HepG2 (cell line): ENCODE measurements around the gene ANKZF1. TPM values are rescaled to one million over a fixed set of nuclear protein-coding genes. Genes with fewer than 3 reads are reported as not detected.

Source experiments
- ATAC-seq: fragments of 200-7000 bp; cut with Tn5 transposase; 3 replicates; pipeline ENCODE4 v1.9.1; 2020; ENCODE audit warnings: mild to moderate bottlenecking, moderate library complexity
- Bru-seq: library from RNA; stranded (reverse); fragments of 400-500 nt; gene quantifications from one replicate; lab custom pipeline; 2021; lab: Mats Ljungman, UMichigan
- BruChase-seq, 2 experiments: library from RNA; stranded (reverse); fragments of 400-500 nt; gene quantifications; one replicate each; lab custom pipeline; 2021; lab: Mats Ljungman, UMichigan
- BruUV-seq: library from RNA; stranded (reverse); fragments of 400-500 nt; replicated peaks from 2 replicates; lab custom pipeline; 2021; lab: Mats Ljungman, UMichigan
- CTCF ChIA-PET: fragments of 300-600 bp; formaldehyde crosslinking; extraction: SDS; loops from one replicate; lab custom pipeline; 2021; ENCODE audit warnings: low total read pairs, inconsistent platforms, low intra/inter-chr PET ratio; lab: Yijun Ruan, JAX
- POLR2A ChIA-PET: fragments of 350-600 bp; sonication (Branson Sonifier 250); formaldehyde crosslinking; loops from one replicate; lab custom pipeline; 2020; ENCODE audit warnings: antibody characterized with exemption, inconsistent platforms; lab: Yijun Ruan, JAX
- DNase-seq: peaks from one replicate; pipeline ENCODE4 v3.0.0-alpha.2; 2015; ENCODE audit warnings: low spot score
- FAIRE-seq: peaks from 3 replicates; lab custom pipeline; 2011; peaks lifted over from hg19 to GRCh38; lab: Jason Lieb, UNC
- H2AFZ ChIP-seq: one replicate; pipeline ENCODE4 v1.6.1; 2011; ENCODE audit warnings: low read length, inconsistent platforms
- H3K27ac ChIP-seq: fragments of 300-600 bp; 3 replicates; pipeline ENCODE4 v1.8.0; 2011; ENCODE audit warnings: mixed run types, mild to moderate bottlenecking, mixed read lengths, low read length, inconsistent platforms; ENCODE audit not compliant: insufficient read depth; ENCODE audit errors: extremely low read length
- H3K27me3 ChIP-seq, 2 experiments: fragments of 200-600 bp in 1 of 2; 2 replicates in 1 of 2; 3 replicates in 1 of 2; pipeline versions ENCODE4 v1.6.0 to v1.8.0; 2011; ENCODE audit warnings: low read length in 2 of 2, mild to moderate bottlenecking in 2 of 2, moderate library complexity in 2 of 2, inconsistent platforms in 1 of 2; ENCODE audit not compliant: insufficient read depth in 2 of 2, control insufficient read depth in 1 of 2
- H3K36me3 ChIP-seq, 2 experiments: fragments of 200-600 bp in 1 of 2; replicated peaks in 1 of 2; 2 replicates in 1 of 2; 3 replicates in 1 of 2; pipeline versions ENCODE4 v1.5.1 to v1.8.0; 2011; ENCODE audit warnings: low read length in 2 of 2, inconsistent platforms in 1 of 2; ENCODE audit not compliant: insufficient read depth in 2 of 2, control insufficient read depth in 1 of 2
- H3K4me1 ChIP-seq: 2 replicates; pipeline ENCODE4 v1.5.1; 2012; ENCODE audit warnings: low read length, inconsistent platforms; ENCODE audit not compliant: insufficient read depth
- H3K4me2 ChIP-seq: 2 replicates; pipeline ENCODE4 v1.6.0; 2011; ENCODE audit warnings: low read depth, low read length, inconsistent platforms
- H3K4me3 ChIP-seq, 3 experiments: fragments of 200-600 bp in 1 of 3; sonication (generic), shearing (Covaris generic) in 1 of 3; replicated peaks in 1 of 3; 2 replicates each; pipeline ENCODE4 v1.5.1; 2011 to 2016; ENCODE audit warnings: low read length in 3 of 3, inconsistent platforms in 2 of 3, low read depth in 2 of 3, mild to moderate bottlenecking in 2 of 3, control low read depth in 1 of 3, mixed read lengths in 1 of 3; ENCODE audit not compliant: insufficient read depth in 1 of 3
- H3K79me2 ChIP-seq: one replicate; pipeline ENCODE4 v1.6.1; 2011; ENCODE audit warnings: low read length, inconsistent platforms; ENCODE audit not compliant: insufficient read depth
- H3K9ac ChIP-seq: 2 replicates; pipeline ENCODE4 v1.6.0; 2011; ENCODE audit warnings: mild to moderate bottlenecking, low read depth, low read length, inconsistent platforms; ENCODE audit not compliant: insufficient read depth
- H3K9me3 ChIP-seq: 2 replicates; pipeline ENCODE4 v1.5.1; 2012; ENCODE audit warnings: mild to moderate bottlenecking, low read length
- H4K20me1 ChIP-seq: 2 replicates; pipeline ENCODE4 v1.6.0; 2011; ENCODE audit warnings: inconsistent platforms, mild to moderate bottlenecking, low read length, moderate library complexity; ENCODE audit not compliant: insufficient read depth
- DZIP1 ChIP-seq: sonication (generic); formaldehyde crosslinking; IDR thresholded peaks from 2 replicates; pipeline ENCODE4 v1.5.0; 2020; ENCODE audit warnings: mild to moderate bottlenecking, missing genetic modification reagents
- NFKBIZ ChIP-seq: IDR thresholded peaks from 2 replicates; pipeline ENCODE4 v1.6.1; 2018; ENCODE audit warnings: missing genetic modification reagents, missing compliant biosample characterization
- SOX5 ChIP-seq: IDR thresholded peaks from 2 replicates; pipeline ENCODE4 v1.6.1; 2016; ENCODE audit warnings: borderline replicate concordance
- STAT6 ChIP-seq: sonication (generic); formaldehyde crosslinking; IDR thresholded peaks from 2 replicates; pipeline ENCODE4 v1.4.0; 2020; ENCODE audit warnings: missing genetic modification reagents, mild to moderate bottlenecking, borderline replicate concordance
- ZNF12 ChIP-seq: sonication (generic); formaldehyde crosslinking; IDR thresholded peaks from 2 replicates; pipeline ENCODE4 v1.5.0; 2020; ENCODE audit warnings: missing genetic modification reagents
- ZNF230 ChIP-seq: sonication (generic); formaldehyde crosslinking; IDR thresholded peaks from 2 replicates; pipeline ENCODE4 v1.4.0; 2020; ENCODE audit warnings: mild to moderate bottlenecking, missing genetic modification reagents
- ZNF354B ChIP-seq: sonication (generic); formaldehyde crosslinking; IDR thresholded peaks from 2 replicates; pipeline ENCODE4 v1.8.0; 2022; ENCODE audit warnings: mild to moderate bottlenecking, missing genetic modification reagents
- ZXDC ChIP-seq: sonication (generic); formaldehyde crosslinking; IDR thresholded peaks from 2 replicates; pipeline ENCODE4 v1.5.0; 2020; ENCODE audit warnings: mild to moderate bottlenecking, missing genetic modification reagents
- WGBS: methylation state at CpG from one replicate; pipeline ENCODE4 v1.1.6; 2017; ENCODE audit warnings: low lambda C conversion rate; 5-methylcytosine and 5-hydroxymethylcytosine counted together
- in situ Hi-C: cut with HindIII; loops from 2 replicates; pipeline ENCODE4 v1.10.0; 2017; ENCODE audit warnings: low pct_unique_long_range_greater_than_20kb; ENCODE audit not compliant: extremely low pct_ligation_motif_present
- intact Hi-C: fragments of 100-400 bp; cut with micrococcal nuclease; formaldehyde crosslinking; loops from one replicate; pipeline ENCODE4 v1.10.0; 2022; ENCODE audit not compliant: unreplicated experiment
- long read RNA-seq, 2 experiments: library from RNA in 1 of 2; library from polyadenylated mRNA in 1 of 2; stranded (forward) in 1 of 2; unstranded in 1 of 2; transcript quantifications; one replicate each; pipeline ENCODE4 v2.0.0, GENCODE V29; 2019 to 2022
- polyA minus RNA-seq, 3 experiments: library from RNA; depleted of rRNA, polyadenylated mRNA; stranded (reverse); fragments of >200 nt; gene quantifications; 2 replicates each; pipeline ENCODE4 v1.2.3, GENCODE V29; 2011; ENCODE audit warnings: low replicate concordance in 1 of 3
- polyA plus RNA-seq, 8 experiments: library from polyadenylated mRNA; depleted of rRNA in 3 of 8; stranded (reverse) in 7 of 8; unstranded in 1 of 8; fragments of >200 nt; fragmentation: Illumina TruSeq in 4 of 8; extraction: Trizol in 4 of 8; gene quantifications; 2 replicates each; pipeline versions ENCODE4 v1.2.1 to v1.2.3, GENCODE V29; 2011 to 2016; ENCODE audit warnings: low read depth in 4 of 8, missing spikeins in 1 of 8, mixed read lengths in 1 of 8; ENCODE audit not compliant: insufficient read depth in 1 of 8
- total RNA-seq, 5 experiments: library from RNA; depleted of rRNA; stranded (reverse); fragments of >200 nt; fragmentation: Illumina TruSeq; extraction: Trizol; gene quantifications; 2 replicates each; pipeline ENCODE4 v1.2.3, GENCODE V29; 2016; ENCODE audit warnings: low read depth in 1 of 5

ANKZF1 gene
- total RNA-seq (2016; rRNA removed; fragmentation: Illumina TruSeq; extraction: Trizol) (14.6 and 25.3 TPM in 2 replicates), polyA plus RNA-seq (2011; rRNA removed) (128 and 131 TPM in 2 replicates), polyA minus RNA-seq (2011; rRNA and poly(A)+ RNA removed; ENCODE audit: low replicate concordance) (27.1 and 66.1 TPM in 2 replicates), Bru-seq, nascent RNA (percentile 88 among the genes with signal in this experiment), BruChase-seq, experiment 1, labeled RNA remaining after a 6-hour chase (percentile 96 among the genes with signal in this experiment), BruChase-seq, experiment 2, labeled RNA remaining after a 2-hour chase (percentile 92 among the genes with signal in this experiment)
- 7.2 and 11.5 TPM in 2 replicates for total RNA-seq (2016; cell fraction: cytosol; rRNA removed; fragmentation: Illumina TruSeq; extraction: Trizol; ENCODE audit: low read depth)
- 15.1 and 28.1 TPM in 2 replicates for total RNA-seq (2016; cell fraction: insoluble cytoplasmic fraction; rRNA removed; fragmentation: Illumina TruSeq; extraction: Trizol)
- 9.6 and 9.7 TPM in 2 replicates for total RNA-seq (2016; cell fraction: membrane; rRNA removed; fragmentation: Illumina TruSeq; extraction: Trizol)
- 35.5 and 43.3 TPM in 2 replicates for total RNA-seq (2016; cell fraction: nucleus; rRNA removed; fragmentation: Illumina TruSeq; extraction: Trizol)
- polyA plus RNA-seq (2011; cell fraction: cytosol; rRNA removed) = 31.4 and 41.4 TPM in 2 replicates
- polyA plus RNA-seq (2011; cell fraction: nucleus; rRNA removed) = 741 and 801 TPM in 2 replicates
- polyA plus RNA-seq (2012) = 97.7 and 105 TPM in 2 replicates
- polyA plus RNA-seq (2016; cell fraction: cytosol; fragmentation: Illumina TruSeq; extraction: Trizol; ENCODE audit: low read depth) = 1.9 and 2.1 TPM in 2 replicates
- polyA plus RNA-seq (2016; cell fraction: insoluble cytoplasmic fraction; fragmentation: Illumina TruSeq; extraction: Trizol; ENCODE audit: low read depth) = 12.2 and 12.4 TPM in 2 replicates
- 3.0 and 3.3 TPM in 2 replicates for polyA plus RNA-seq (2016; cell fraction: membrane; fragmentation: Illumina TruSeq; extraction: Trizol; ENCODE audit: low read depth)
- polyA plus RNA-seq (2016; cell fraction: nucleus; fragmentation: Illumina TruSeq; extraction: Trizol; ENCODE audit: insufficient read depth, low read depth) = 74.4 and 78.7 TPM in 2 replicates
- 26.1 and 28.4 TPM in 2 replicates for polyA minus RNA-seq (2011; cell fraction: cytosol; rRNA and poly(A)+ RNA removed)
- 218 and 249 TPM in 2 replicates for polyA minus RNA-seq (2011; cell fraction: nucleus; rRNA and poly(A)+ RNA removed)
- long read RNA-seq, experiment 1, transcript ANKZF1-201 (14 exons, 2,579 nt) = major isoform, 8 of 20 reads
- long read RNA-seq, experiment 1, partial matches to known transcripts = 8 of 20 reads
- long read RNA-seq, experiment 1, other reads (novel, unspliced or antisense) = 1 of 20 reads
- long read RNA-seq, experiment 2, partial matches to known transcripts = 18 of 53 reads
- long read RNA-seq, experiment 2, other reads (novel, unspliced or antisense) = 35 of 53 reads

GRCh38 chr2:219229305-219230058, at the start of gene ANKZF1, which contains the start of gene ATG9A:
Gene ANKZF1, plus strand, starts transcription at chr2:219229806. Its CDS starts 452 bp downstream, at chr2:219230258.
Gene ATG9A, minus strand, starts transcription at chr2:219229636. Its CDS starts 1,612 bp downstream, at chr2:219228024.
- H3K9me3 ChIP-seq = no peaks in the 10 kb centered on the region
- WGBS = under 1% methylated on average over 49 of the region's 80 CpGs
- H3K36me3 ChIP-seq = peaks cover 31 to 55% of the 10 kb centered on the region in 2 experiments
- FAIRE-seq (peak; percentile 96), DNase-seq (peak; percentile 99), ATAC-seq (peak; percentile 94)
- in situ Hi-C loops = no loop called here
- H3K4me2 ChIP-seq = peak within 1 kb of the TSS; percentile 91
- no peaks in the 10 kb centered on the region; a peak in 1 of 5 replicates for H3K27me3 ChIP-seq
- peak within 1 kb of the TSS; percentile 81 for H3K27ac ChIP-seq
- no peak within 1 kb of the TSS for H2AFZ ChIP-seq
- H3K4me1 ChIP-seq = peaks cover 39% of the 10 kb centered on the region
- H3K4me3 ChIP-seq = peak within 1 kb of the TSS; percentile 91 to 93 (median 93)
- BruUV-seq = no TSS peak
- intact Hi-C loops = loop anchor here (1.0 kb wide), 5 partner anchors 11 to 66 kb away; partner anchors contain the start of genes ABCB6, GLB1L, STK16 and ZFAND2B
- ChIA-PET CTCF (interaction anchor here (1.2 to 2.3 kb wide), 2 partner anchors 65 to 70 kb away, joined by 3 to 15 read pairs; no protein-coding TSS in a partner anchor), POLR2A (interaction anchor here (1.0 to 6.6 kb wide), 18 partner anchors 10 to 158 kb away, joined by 3 to 80 read pairs (median 8); partner anchors contain the start of genes ABCB6, CNPPD1, DNAJB2 and DNPEP)
- H4K20me1 ChIP-seq = no peaks in the 10 kb centered on the region
- peak within 1 kb of the TSS; percentile 91 for H3K9ac ChIP-seq
- peaks cover 51% of the 10 kb centered on the region for H3K79me2 ChIP-seq
- TF ChIP-seq ZNF354B (CRISPR knock-in tag) (no peak), ZNF12 (CRISPR knock-in tag) (no peak), ZXDC (CRISPR knock-in tag) (peak; percentile 17; the same call in 1 of the 2 replicates), NFKBIZ (CRISPR knock-in tag) (0 out of 2 replicates have a peak, but pooled peaks have one; percentile 20), ZNF230 (CRISPR knock-in tag) (peak; percentile 39; the same call in 1 of the 2 replicates), SOX5 (CRISPR knock-in tag) (peak; percentile 53), DZIP1 (CRISPR knock-in tag) (no peak), STAT6 (CRISPR knock-in tag) (no peak; the same call in 1 of the 2 replicates)
